ENCODE measurements around the gene PLOD2. TPM values are rescaled to one million over a fixed set of nuclear protein-coding genes. Genes with fewer than 3 reads are reported as not detected.

PLOD2 gene
- total RNA-seq, 1 donor, result 345 TPM

- Histone ChIP-seq H3K27me3 (ENCODE audit: insufficient read depth, low read length) (no peaks in the 10 kb centered on the region), H3K79me2 (ENCODE audit: insufficient read depth, low read length) (peaks cover 5% of the 10 kb centered on the region), H4K20me1 (ENCODE audit: insufficient read depth, low read length) (no peaks in the 10 kb centered on the region), H3K36me3 (ENCODE audit: insufficient read depth, low read length) (peaks cover 59% of the 10 kb centered on the region), H2AFZ (ENCODE audit: low read length) (no peak overlapping the region), H3K9me3 (ENCODE audit: low read depth, low read length) (no peaks in the 10 kb centered on the region), H3K4me2 (ENCODE audit: insufficient read depth, low read length) (no peak overlapping the region), H3K4me1 (ENCODE audit: insufficient read depth, low read length) (peaks cover 4% of the 10 kb centered on the region), H3K4me3 (ENCODE audit: insufficient read depth, low read length) (no peak overlapping the region), H3K27ac (ENCODE audit: low read depth, low read length) (no peak overlapping the region)
- TF ChIP-seq CTCF (IDR thresholded peaks at IDR 0.05; ENCODE audit: extremely low read depth, low read depth, low read length), result no peak
- no peak for DNase-seq (ENCODE audit: insufficient read length, low spot score, missing footprints)
These were observed 80.4 kb downstream of the PLOD2 start for GRCh38 chr3:146080578-146080977.

GRCh38 chr3:146078031-146078430, 83.0 kb downstream of the PLOD2 start:
- no peak for TF ChIP-seq CTCF (IDR thresholded peaks at IDR 0.05; ENCODE audit: extremely low read depth, low read depth, low read length)
- no peak for DNase-seq (ENCODE audit: insufficient read length, low spot score, missing footprints)

GRCh38 chr3:146077181-146077580, 83.8 kb downstream of the PLOD2 start:
- peaks cover 17% of the 10 kb centered on the region for H3K4me1 ChIP-seq (ENCODE audit: insufficient read depth, low read length)
- no peaks in the 10 kb centered on the region for H3K9me3 ChIP-seq (ENCODE audit: low read depth, low read length)
- peaks cover 71% of the 10 kb centered on the region for H3K36me3 ChIP-seq (ENCODE audit: insufficient read depth, low read length)
- H4K20me1 ChIP-seq (ENCODE audit: insufficient read depth, low read length), result peaks cover 3% of the 10 kb centered on the region
- peak overlapping the region; percentile 12 for H3K27ac ChIP-seq (ENCODE audit: low read depth, low read length)
- H3K4me2 ChIP-seq (ENCODE audit: insufficient read depth, low read length), result no peak overlapping the region
- no peak overlapping the region for H3K4me3 ChIP-seq (ENCODE audit: insufficient read depth, low read length)
- no peak for DNase-seq (ENCODE audit: insufficient read length, low spot score, missing footprints)
- no peaks in the 10 kb centered on the region for H3K27me3 ChIP-seq (ENCODE audit: insufficient read depth, low read length)
- no peak for TF ChIP-seq CTCF (IDR thresholded peaks at IDR 0.05; ENCODE audit: extremely low read depth, low read depth, low read length)
- no peak overlapping the region for H2AFZ ChIP-seq (ENCODE audit: low read length)
- H3K79me2 ChIP-seq (ENCODE audit: insufficient read depth, low read length), result peaks cover 5% of the 10 kb centered on the region

More at GRCh38 chr3:146078031-146078430, 83.0 kb downstream of the PLOD2 start:
- Histone ChIP-seq H3K79me2 (ENCODE audit: insufficient read depth, low read length) (peaks cover 5% of the 10 kb centered on the region), H3K4me1 (ENCODE audit: insufficient read depth, low read length) (peaks cover 13% of the 10 kb centered on the region), H3K36me3 (ENCODE audit: insufficient read depth, low read length) (peaks cover 63% of the 10 kb centered on the region), H2AFZ (ENCODE audit: low read length) (no peak overlapping the region), H3K4me3 (ENCODE audit: insufficient read depth, low read length) (no peak overlapping the region), H3K27ac (ENCODE audit: low read depth, low read length) (no peak overlapping the region), H3K9me3 (ENCODE audit: low read depth, low read length) (no peaks in the 10 kb centered on the region), H4K20me1 (ENCODE audit: insufficient read depth, low read length) (peaks cover 2% of the 10 kb centered on the region), H3K27me3 (ENCODE audit: insufficient read depth, low read length) (no peaks in the 10 kb centered on the region), H3K4me2 (ENCODE audit: insufficient read depth, low read length) (no peak overlapping the region)

- H3K4me3 ChIP-seq (ENCODE audit: insufficient read depth, low read length), result no peak overlapping the region
- H3K79me2 ChIP-seq (ENCODE audit: insufficient read depth, low read length), result no peaks in the 10 kb centered on the region
- H4K20me1 ChIP-seq (ENCODE audit: insufficient read depth, low read length), result peaks cover 3% of the 10 kb centered on the region
- peaks cover 76% of the 10 kb centered on the region for H3K36me3 ChIP-seq (ENCODE audit: insufficient read depth, low read length)
- no peak for DNase-seq (ENCODE audit: insufficient read length, low spot score, missing footprints)
- no peak overlapping the region for H3K4me2 ChIP-seq (ENCODE audit: insufficient read depth, low read length)
- H2AFZ ChIP-seq (ENCODE audit: low read length), result no peak overlapping the region
- H3K9me3 ChIP-seq (ENCODE audit: low read depth, low read length), result no peaks in the 10 kb centered on the region
- no peak for TF ChIP-seq CTCF (IDR thresholded peaks at IDR 0.05; ENCODE audit: extremely low read depth, low read depth, low read length)
- H3K4me1 ChIP-seq (ENCODE audit: insufficient read depth, low read length), result peaks cover 18% of the 10 kb centered on the region
- H3K27me3 ChIP-seq (ENCODE audit: insufficient read depth, low read length), result no peaks in the 10 kb centered on the region
- H3K27ac ChIP-seq (ENCODE audit: low read depth, low read length), result peak overlapping the region; percentile 44
These were observed 88.2 kb downstream of the PLOD2 start for GRCh38 chr3:146072824-146073223.
